NOMO-1 treated with DMSO at 0.1 percent for 48 hours (cell line): ENCODE results near the gene ANK3.

Experiments used
- DNase-seq: peaks from one replicate; lab custom pipeline; 2025; ENCODE audit not compliant: unreplicated experiment; lab: John Stamatoyannopoulos, UW

The ANK3 gene

DNA sequence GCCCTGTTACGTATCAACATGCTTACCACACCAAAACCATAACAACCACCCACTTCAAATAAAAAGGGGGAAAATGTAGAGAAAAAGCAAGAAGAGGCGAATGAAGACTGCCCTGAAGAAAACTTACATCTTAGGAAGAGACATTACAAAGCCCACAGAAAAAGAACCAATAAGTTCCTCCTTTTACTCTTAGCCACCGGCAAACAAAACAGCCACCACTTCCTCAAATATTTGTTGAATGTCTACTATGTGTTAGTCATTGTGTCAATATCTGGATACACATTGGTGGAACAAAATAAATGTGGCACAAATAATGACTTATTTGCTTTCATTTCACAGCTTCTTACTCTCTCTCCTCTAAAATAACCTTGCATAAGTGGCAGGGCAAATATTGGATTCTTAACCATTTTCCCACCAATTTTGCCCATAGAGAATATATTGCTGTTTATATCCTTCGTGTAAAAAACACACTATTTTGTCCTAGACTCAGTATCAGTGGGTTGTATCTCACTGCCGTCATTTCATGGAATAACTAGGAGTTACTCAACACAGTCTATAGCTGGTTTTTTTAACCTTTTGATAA lies 106.8 kb downstream of the ANK3 start:
- peak; percentile 88 for DNase-seq

DNA sequence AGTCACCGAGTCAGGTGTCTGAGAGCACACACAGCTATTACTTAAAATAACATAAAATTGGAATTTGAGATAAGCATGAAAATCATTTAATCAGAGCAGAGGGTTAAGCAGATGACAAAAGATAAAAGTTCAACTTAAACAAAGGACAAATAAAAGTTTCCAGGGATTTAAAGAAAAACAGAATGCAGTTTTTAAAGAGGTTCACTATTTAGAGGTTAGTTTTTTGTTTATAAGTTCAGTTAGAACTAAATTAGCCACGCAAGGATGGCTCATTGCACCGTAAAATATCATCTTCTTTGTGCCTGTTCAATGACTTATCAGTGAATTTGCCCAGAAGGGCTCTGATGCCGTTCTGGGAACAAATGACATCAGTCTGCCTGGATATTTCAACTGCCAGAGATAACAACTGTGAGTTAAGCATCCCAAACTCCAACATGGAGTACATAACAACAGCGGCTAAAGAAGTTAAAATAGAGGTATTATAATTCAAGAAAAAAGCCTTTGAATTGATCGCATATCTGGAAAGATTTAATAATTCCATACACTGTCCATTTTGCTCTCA lies 107.8 kb downstream of the ANK3 start:
- no peak for DNase-seq

DNA sequence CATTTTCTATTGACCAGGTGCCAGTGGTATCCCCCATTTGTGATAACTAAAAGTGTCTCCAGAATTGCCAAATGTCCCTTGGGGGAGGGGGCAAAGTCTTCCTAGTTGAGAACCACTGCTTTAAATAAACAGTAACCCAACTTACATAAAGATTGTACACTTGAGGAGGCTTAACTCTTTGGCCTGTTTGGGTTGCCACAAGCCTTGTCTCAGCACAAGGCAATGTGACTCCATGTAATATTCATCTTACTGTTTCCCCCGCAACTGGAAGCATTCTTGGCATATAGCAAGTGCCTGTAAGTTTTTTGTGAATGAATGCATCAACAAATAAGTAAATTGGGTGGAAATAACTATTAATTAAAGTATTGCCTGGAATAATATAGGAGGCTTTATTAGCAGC lies 108.3 kb downstream of the ANK3 start:
- no peak for DNase-seq

DNA sequence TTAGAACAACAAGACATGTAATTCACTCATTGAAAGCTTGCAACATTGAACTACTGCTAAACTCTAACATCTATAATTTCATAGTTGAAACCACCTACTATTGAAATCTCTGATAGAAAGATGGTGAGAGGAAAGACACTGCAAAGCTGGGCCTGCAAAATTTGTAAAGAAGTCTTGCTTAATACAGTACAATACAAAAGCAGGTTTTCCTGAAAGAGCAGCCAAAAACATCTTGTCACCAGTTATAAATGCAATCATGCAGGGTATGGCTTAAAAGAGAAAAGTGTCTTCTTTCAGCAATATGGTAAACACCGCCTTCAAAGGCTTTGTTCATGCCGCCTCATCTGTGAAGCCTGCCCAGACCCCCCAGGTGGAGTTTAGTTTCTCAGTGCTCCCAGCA lies 109.2 kb downstream of the ANK3 start:
- no peak for DNase-seq

DNA sequence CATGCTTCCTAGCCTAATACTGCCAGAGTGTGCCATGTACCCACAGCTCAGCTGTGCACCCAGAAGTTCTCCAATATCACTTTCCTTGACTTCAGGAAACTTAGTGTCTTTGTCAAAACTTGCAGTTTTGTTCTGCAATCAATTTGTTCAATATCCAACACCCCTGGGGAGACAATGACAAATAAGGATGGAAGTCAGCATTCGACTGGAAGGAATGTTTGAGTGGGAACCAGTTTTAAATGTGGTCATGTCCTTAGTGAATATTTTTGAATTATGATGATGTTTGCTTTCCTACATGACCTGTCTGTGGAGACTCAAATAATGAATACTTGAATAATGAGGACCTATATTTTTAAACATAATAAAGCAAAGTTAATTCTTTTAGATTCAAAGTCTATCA lies 112.0 kb downstream of the ANK3 start:
- DNase-seq = no peak

DNA sequence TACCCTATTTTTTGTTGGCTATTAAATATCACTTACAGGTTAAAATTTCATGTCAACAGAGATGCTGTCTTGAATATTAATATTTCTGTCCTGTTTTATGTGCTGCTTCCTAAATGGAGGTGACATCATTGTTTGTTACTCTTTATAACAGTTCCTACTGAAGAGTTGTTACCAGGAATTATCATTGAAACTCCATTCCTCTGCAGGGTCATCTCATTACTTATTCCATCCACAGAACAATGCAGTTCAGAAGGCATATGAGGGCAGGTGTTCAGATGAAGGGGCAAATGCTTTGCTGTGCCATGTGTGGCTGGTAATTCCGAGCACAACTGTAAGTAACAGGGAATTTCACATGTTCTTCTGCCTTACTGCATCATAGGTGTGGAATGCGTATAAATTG lies 113.4 kb downstream of the ANK3 start:
- DNase-seq = no peak

DNA sequence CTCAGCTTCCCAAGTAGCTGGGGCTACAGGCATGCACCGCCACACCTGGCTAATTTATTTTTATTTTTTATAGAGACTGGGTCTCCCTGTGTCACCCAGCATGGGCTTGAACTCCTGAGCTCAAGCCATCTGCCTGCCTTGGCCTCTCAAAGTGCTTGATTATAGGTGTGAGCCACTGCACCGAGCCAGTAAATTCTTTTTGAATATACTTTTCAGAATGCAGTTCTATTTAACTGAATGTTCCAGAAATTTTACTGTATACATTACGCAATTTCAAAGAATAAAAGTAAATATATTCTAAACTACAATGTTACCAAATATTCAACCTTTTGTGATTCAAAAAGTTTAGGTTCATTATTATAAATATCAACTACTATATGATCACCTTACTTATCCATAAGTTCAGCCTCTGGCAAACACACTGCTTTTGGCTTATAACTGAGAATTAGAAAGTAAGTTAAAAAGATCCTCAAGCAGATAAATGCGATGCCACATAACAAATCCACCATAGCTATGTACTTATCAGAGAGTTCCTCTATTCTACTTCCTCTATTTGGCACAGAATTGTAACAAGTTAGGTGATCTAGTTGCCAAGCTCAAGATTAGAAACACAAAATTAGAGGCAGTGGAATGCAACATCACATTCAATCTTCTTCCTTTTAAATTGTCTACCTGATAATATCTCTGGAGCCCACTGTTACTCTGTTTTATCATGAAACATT lies 118.2 kb downstream of the ANK3 start:
- peak; percentile 90 for DNase-seq

DNA sequence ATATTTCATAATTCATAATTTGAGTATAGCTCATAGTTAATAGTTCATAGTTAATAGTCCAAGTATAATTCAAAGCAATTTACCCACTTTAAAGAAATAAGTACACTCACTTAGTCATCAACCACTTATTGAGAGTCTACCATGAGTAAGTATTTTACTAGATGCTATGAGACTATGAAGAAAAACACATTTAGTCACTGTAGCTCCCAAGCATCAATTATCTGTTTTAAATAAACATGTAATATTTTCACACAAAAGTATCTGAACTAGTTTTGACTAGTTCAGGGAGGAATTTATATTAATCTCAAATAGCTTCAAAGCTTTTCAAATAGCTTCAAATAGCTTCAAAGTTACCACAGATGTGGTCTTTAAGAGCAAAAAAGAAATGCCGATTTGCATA lies 119.2 kb downstream of the ANK3 start:
- no peak for DNase-seq

DNA sequence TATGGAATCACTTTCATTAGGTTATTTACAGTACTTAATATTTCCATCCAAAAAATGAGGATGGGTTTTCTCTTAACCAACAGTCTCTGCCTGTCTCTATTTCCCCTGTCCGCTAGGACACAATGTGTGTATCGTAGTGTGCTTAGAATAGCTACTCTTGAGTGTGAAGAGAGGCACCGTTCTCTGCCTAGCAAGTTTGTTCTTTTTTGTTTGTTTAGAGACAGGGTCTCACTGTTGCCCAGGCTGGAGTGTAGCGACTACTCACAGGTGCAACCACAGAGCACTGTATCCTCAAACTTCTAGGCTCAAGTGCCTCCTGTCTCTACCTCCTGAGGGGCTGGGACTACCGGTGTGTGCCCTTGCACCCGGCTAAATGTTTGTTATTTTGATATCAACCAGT lies 121.9 kb downstream of the ANK3 start:
- no peak for DNase-seq

DNA sequence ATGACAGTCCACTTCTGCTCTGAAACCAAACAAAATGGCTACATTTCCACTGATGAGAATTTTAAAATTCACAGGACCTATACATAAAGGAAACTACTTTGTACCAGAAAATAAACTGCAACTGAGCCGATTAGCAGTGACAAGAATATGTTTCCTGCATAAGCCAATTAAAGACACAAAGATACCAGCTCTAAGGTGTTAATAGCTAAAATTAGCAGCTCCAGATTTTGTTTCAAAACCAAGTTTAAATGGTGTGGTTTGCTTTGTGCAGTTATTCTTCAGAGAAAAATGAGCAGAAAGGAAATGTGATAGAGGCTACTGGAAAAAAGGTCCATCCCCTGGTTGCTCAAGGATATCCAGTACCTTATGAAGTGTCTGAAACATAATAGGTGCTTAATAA lies 123.2 kb downstream of the ANK3 start:
- no peak for DNase-seq

DNA sequence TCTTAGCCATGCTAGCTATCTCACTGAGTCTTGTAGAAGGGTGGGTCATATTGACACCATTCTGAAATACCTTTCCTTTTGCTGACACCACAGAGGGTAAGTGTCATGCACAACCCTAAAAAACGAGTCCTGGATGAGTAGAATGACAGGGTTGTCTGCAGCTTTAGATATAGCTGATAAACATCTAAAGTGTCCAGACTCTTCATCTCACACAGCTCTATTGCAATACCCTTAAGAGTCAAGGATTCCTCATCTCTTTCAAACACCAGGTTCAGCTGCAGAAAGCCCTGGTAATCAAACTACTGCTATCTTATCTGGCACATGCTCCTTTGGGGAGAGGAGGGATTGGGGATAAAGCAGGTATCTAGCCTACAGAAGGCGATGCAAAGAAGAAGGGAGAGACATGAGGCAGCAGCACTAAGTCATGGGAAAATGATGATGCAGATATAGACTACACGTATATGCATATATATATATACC lies 127.0 kb downstream of the ANK3 start:
- DNase-seq = no peak

DNA sequence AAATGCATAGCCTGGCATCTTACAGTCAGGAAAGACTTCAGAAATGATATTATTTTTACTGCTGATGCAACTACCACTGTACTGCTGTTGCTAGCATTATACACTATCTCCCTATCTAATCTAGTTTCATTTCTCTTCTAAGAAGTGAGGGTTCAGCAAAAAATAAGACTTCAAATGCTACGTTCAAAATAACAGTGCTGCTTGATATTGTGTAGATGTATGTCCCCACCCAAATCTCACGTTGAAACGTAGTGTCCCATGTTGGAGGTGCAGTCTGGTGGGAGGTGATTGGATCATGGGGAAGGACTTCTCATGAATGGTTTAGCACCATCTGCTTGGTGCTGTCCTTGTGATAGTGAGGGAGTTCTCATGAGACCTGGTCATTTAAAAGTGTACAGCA lies 129.4 kb downstream of the ANK3 start:
- no peak for DNase-seq

DNA sequence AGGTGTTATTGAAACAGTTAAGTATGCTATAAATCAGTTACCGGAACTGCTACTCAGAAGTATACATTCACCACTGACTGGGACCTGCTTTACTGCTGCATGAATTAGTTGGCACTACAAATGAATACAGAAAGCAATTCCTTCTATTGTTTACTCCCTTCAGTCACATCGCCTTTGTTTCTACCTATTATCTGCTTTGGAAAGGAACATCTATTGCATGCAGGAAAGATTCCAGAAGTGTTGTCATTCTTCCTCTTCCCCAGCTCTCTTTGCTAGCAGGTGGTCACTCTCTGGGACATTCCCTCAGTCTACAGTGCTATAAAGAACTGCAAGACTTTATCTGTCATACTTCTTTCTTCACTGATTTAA lies 131.3 kb downstream of the ANK3 start:
- no peak for DNase-seq

DNA sequence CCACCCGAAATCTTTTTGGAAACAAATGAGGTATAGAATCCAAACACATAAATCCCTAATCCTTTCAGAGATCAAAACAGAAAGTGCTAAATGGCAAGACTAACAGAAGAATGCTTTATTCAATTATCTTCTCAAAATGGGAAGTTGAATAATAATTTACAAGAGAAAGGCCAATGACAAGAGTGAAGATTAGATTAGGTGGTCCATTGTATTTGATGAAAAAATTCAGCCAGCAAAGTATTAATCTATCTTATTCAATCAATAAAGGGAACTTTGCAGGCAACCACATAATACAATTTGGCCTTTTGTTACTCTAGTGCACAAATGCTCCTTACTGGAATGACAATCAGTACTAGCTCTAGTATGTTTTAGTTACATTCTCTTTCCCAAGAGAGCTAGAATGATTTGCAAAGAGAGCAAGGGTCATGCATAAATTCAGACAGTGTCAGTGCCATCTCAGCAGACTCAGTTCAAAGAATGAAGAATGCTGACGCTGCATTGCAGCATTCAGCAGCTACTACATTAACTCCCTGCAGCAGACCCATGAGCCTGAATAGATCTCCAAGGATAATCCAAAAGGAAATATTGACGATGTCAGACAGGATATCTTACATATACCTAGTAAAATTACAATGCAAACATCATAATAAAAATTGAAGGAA lies 131.8 kb downstream of the ANK3 start:
- no peak for DNase-seq

DNA sequence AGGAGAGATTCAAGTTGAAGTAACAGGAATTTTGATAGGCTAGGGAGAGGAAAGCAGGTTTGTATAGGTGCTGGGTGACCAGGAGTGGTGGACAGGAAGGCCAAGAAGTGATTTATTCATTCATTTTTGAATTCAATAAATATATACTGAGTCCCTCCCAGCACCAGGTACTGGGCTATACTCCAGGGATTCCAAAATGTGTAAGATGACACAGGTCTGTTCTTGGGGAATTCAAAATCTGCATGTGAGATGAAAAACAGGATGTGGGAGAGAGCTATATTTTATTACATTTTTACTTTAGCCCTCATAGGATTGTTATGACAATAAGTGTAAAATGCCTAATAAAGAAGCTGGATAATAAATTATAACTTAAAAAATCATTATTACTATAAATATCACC lies 134.9 kb downstream of the ANK3 start:
- DNase-seq = no peak

DNA sequence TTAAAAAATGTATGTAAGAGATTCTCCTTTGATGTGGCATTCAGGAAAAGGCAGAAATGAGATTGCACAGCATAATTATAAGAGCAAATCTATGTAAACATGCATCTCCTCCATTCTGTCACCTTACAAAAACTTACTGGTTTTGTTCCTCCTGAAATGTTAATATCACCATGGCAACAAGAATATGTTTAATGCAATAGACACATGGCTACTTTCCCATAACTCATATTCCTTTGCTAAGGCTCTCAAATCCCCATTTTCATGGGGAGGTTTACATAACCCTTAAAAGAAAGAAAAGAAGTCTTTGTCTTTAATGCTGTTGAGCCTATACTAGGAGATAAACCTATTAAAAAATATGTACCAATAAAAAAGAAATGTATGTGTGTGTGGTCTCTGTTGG lies 136.2 kb downstream of the ANK3 start:
- no peak for DNase-seq

DNA sequence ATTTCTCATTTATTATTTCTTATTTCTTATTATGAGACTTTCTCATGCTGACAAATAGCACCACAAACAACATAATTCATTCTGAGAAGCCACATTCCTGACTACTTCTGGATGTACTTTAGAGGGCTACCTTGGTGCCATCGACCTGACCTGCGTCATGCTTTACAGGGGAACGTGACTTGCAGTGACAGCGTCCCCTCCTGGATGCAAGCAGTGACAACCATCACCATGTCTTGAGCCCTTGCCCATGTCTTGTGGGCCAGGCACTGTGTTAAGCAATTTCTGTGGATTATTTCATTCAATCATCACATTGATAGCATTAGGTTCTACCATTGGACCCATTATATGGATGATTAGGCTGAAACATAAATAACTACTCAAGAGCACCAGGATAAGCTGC lies 137.0 kb downstream of the ANK3 start:
- no peak for DNase-seq

DNA sequence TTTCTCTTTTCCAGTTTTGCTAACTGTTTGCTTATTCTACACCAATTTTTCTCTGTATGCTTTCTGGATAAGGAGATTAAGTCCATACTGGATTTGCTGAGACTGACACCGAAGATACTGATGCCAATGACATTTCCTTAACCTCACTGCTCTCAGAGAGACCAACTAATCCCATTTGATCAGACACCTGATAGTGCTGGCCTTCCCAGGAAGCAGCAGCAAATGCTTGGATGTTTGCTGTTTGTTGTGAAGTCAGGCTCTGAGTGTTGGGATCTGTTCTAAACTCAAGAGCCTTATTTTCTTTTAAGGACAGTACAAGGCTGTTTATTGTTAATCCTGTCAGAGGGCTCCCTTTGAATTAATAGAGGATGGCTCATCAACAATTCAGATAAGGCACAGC lies 143.3 kb downstream of the ANK3 start:
- no peak for DNase-seq

DNA sequence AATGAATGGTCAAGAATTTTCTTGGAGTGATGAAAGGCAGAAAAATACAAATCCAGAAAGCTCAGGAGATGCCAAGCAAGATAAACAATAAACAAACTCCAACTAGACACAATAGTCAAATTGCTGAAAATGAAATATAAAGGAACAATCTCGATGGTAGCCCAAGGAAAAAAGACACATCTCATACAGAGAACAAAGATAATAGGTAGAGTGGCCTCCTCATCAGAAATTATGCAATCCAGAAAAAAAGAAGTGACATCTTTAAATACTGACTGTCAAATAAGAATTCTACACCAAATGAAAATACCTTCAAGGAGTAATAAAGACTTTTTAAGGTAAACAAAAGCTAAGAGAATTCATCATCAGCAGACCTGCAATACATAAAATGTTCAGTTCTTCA lies 150.4 kb downstream of the ANK3 start:
- DNase-seq = no peak

DNA sequence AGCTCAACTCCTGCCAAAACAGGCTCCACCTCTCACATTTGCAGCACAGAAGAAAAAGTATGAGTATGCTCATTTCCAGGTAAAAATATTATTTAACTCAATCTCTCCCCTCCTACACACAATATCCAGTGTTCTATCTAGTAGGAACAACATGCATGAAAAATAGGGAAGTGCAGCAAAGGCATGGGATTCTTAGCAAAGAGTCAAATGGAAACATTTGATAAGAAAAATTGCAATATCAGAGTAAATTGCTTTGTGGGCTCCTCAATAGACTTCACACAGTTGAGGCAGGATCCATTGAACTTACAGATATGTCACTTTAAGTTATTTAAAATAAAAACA lies 150.9 kb downstream of the ANK3 start:
- no peak for DNase-seq

DNA sequence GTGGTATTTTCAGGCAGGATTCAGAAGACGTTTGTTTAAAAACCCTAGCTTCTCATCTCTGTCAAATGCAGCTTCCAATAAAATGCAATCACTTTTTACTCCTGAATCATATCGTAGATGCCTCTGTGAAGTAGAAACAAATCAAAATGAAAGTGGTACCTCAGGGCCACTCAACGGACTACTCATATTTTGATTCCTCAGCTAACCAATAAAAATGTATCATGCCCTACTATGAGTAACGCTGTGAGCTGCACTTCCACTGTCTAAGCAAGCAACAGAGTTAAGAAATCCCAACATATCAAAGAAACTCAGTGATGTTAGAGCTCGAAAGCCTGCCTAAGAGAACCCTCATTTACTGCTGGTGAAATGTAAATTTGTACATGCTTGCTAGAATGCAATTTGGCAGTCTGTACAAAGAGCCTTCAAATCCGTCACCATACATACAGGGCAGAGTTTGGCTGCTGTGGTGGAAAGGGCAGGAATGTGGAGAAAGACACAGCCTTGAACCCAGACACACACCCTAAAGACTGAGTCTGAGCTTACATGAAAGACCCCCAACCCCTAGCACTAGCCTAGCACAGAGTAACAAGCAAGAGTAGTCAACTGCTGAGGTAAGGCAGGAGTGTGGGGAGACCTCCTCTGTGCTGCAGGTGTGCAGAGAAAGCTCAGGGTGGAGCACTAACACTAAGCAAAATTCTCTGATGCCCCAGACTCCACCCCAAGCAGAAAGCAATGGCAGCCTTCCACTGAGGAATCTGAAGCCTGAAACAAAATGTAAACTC lies 151.5 kb downstream of the ANK3 start:
- DNase-seq = peak; percentile 50
